NCI-H1694 (cell line): Measurements from ENCODE around the gene RHOBTB3.
"Not testable (repeated sequence)": the region's sequence is repeated elsewhere in the genome, so short reads cannot be mapped to it uniquely, and the experiment has no call there.

Source experiments
- DNase-seq: peaks from one replicate; lab custom pipeline; 2025; lab: John Stamatoyannopoulos, UW

Gene RHOBTB3

DNA sequence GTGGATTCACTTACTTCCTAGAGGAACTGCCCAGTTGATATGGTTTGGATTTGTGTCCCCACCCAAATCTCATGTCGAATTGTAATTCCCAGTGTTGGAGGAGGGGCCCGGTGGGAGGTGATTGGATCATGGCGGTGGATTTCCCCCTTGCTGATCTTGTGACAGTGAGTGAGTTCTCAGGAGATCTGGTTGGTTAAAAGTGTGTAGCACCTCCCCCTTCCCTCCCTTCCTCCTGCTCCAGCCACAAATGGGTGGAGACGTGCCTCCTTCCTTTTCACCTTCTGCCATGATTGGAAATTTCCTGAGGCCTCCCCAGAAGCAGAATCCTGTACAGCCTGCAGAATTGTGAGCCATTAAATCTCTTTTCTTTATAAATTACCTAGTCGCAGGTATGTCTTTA lies 17.9 kb upstream of the RHOBTB3 start:
- DNase-seq: not testable (repeated sequence)

DNA sequence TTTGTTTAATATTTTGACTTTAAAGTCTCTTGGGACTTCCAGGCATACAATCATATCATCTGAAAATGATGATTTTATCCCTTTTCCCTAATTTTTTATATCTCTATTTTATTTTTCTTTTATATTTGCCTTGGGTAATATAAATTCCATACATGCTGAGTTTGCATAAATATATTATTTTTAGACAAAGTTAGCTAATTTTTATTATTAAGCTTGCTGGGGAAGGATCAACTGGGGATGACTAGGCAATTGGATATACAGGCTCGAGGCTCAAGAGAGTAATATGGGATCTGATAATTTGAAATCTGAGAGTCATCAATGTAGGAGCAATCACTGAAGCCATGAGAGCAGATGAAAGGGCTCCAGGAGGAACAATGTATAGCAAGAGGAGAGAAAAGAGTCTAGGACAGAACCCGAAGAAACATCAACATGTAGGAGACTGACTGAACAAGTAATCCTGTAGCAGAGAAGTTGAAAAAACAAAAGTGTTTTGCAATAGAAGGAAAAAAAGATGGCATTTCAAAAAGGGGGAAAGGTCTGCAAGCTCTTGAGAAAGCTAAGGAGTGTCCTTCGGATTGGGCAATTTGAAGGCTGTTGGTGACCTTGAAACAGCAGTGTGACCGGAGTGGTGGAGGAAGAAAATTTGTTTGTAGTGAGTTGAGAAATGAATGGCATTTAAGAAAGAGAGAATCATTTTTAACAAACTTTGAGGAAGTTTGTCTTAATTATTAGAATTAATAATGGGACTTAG lies 17.0 kb upstream of the RHOBTB3 start:
- no peak for DNase-seq

- DNase-seq: no peak
Observed at GRCh38 chr5:95715799-95716461, 15.2 kb upstream of the RHOBTB3 start.

DNA sequence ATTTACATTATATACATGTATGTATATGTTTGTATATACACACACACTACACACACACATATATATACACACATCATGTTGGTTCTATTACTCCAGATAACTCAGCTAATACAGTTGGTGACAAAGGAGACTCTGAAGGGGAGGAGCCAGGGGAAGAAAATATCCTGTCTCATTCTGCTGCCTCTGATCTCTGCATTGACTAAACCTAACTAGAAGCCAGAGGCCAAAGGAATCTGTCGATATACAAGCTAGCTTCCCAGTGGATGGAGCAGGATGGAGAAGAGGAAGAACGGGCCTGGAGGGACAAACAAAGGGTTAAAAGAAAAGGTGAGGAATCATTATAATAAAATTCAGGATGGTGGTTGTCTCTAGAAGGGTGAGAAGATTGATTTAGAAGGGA lies 13.7 kb upstream of the RHOBTB3 start:
- DNase-seq: no peak

DNA sequence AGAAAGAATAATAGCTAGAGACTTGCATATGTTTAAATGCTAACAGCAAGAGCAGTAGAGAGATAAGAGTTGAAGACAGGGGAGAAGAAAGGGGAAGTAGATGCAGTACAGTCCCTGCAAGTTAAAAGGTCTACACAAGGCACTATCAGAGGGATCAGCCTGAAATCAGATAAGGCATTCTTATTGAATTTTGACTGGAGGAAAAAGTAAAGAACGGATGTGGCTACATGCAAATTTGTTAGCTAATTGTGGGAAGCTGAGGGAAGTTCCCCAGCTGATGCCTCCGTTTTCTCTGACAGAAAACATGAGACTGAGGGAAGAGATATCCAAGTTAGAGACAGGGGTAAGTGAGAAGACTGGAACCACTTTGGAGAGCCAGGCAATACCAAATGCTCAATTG lies 12.9 kb upstream of the RHOBTB3 start:
- DNase-seq: no peak

DNA sequence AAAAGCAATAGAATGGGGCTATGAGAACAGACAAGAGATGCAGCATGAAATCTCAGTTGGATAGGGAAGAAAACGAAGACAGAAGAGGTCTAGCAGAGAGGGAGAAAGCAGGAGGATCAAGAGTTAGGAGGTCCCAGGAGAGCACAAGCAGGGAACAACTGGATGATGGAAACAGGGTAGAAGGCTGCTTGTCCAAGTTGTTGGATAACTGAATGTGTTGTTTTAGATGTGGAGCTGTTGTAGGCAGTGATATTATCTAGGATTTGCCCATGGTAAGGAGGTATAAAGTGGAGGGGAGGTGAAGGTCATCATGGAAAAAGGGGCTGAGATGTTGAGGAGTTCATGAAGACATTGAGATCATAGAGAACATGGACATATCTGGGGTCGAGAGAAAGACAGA lies 12.4 kb upstream of the RHOBTB3 start:
- DNase-seq: no peak

GRCh38 chr5:95720094-95720786 lies 10.9 kb upstream of the RHOBTB3 start:
- no peak for DNase-seq

- DNase-seq: no peak
Observed at GRCh38 chr5:95721582-95722295, 9.4 kb upstream of the RHOBTB3 start.

DNA sequence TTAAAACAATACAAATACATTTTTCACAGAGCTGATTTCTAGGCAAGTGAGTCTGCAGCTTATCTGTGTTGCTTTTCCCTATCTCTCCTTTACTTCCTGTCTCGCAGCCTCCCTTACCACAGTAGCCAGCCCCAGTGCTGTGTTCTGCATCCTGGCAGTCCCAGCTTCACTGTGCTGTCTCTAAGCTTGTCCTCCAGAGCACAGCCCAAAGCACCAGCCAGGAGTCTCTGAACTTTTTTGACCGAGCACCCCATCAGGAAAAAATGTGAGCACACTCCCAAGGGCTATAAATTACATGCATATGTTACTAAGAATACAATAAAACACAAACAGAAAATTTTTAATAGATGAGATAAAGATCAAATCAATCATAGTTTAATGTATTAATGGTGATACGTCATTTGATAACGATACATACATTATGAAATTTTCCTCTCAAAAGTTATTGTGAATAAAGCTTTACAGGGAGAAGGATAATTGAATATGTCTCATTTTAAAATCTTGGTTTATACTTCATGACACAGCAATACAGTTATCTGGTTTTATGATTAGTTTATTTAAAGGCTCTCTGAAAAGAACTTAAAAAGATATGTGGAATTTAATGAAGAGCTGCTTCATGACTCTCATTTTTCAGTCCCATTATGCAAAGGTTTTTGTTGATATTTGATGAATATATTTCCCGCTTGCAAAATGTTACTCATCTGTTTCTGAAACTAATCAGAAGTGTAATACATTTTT lies 7.3 kb upstream of the RHOBTB3 start:
- DNase-seq: no peak

- no peak for DNase-seq
Observed at GRCh38 chr5:95725071-95725820, 5.9 kb upstream of the RHOBTB3 start.

DNA sequence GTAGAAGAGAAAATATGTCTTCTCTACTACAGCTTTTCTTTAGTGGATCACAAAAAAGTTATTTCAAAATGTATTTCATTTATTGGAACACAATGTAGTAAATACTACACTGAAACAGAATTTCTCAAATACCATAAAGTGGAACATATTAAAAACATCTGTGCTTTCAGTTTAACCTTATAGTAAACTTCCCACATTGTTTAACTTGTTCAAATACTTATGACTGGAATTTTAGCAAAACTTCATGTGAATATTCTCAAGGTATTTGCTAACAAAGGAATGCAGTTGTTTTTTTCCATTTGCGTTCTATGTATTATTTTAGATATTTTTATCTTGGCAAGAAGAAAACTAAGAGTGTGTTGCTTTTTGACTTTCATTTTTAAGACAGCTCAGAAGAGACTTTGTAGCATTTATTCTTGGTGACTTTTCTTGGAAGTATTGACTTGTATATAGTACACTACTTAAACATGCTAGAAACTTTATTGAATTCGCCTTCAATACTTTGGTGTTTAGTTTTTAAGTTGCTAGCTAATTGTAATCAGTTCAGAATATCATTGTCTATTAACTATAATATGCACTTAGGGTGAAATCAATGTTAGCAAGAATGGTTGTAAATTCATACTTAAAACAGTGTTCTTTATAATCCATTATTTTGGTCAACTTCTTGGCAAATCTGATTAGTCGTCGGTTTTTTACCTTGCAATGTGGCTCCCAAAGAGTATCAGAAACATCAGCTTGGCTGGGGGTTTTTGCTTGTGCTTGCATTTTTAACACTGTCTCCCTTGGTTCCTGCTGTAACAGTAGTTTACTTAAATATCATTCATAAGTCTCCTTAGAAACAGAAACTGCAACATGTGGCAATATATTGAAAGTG lies 5.0 kb upstream of the RHOBTB3 start:
- no peak for DNase-seq

GRCh38 chr5:95726811-95727763 lies 4.0 kb upstream of the RHOBTB3 start:
- no peak for DNase-seq

GRCh38 chr5:95727764-95728191 lies 3.4 kb upstream of the RHOBTB3 start:
- DNase-seq: no peak

DNA sequence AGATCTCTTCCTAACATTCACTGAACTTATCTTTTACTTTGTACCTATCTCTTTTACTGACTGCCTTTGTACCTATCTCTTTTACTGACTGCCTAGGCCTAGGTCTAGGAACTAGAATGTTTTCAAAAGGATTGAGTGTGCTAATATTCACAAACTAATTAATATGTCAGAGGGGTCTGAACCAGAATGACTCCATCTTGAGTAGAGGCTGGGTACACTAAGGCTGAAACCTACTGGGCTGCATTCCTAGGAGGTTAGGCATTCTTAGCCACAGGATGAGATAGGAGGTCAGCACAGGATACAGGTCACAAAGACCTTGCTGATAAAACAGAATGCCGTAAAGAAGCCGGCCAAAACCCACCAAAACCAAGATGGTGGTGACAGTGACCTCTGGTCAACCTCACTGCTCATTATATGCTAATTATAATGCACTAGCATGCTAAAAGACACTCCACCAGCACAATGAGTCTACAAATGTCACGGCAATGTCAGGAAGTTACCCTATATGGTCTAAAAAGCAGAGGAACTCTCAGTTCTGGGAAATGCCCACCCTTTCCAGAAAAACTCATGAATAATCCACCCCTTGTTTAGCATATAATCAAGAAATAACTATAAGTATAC lies 2.5 kb upstream of the RHOBTB3 start:
- DNase-seq: no peak

DNA sequence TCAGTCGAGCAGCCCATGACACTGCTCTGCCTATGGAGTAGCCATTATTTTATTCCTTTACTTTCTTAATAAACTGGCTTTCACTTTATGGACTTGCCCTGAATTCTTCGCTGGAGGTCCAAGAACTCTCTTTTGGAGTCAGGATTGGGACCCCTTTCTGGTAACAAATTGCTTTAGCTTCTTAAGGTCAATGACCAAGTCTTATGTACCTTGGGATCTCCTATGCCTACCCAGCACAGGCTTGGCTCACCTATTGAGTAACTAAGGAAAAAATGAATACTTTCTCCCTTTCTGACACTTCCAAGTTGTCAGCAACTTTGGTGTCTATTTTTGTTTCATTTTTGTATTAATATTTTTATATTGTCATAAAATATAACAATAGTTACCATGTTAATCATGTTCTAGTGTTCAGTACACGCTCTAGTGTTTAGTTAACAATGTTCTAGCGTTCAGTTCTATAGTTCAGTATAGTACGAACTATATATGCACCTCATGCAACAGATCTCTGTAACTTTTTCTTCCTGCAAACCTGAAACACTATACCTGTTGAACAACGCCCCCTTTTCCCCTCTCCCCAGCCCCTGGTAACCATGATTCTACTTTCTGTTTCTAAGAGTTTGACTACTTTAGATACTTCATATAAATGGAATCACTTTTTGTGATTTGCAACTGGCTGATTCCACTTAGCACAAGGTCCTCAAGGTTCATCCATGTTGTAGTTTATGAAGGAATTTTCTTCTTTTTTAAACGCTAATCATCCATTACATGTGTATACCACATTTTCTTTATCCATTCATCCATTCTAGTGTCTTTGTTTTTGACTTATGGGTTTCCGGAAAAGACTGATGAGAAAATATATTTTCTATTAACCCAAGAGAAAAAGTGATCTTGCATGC lies 1.8 kb upstream of the RHOBTB3 start:
- no peak for DNase-seq

DNA sequence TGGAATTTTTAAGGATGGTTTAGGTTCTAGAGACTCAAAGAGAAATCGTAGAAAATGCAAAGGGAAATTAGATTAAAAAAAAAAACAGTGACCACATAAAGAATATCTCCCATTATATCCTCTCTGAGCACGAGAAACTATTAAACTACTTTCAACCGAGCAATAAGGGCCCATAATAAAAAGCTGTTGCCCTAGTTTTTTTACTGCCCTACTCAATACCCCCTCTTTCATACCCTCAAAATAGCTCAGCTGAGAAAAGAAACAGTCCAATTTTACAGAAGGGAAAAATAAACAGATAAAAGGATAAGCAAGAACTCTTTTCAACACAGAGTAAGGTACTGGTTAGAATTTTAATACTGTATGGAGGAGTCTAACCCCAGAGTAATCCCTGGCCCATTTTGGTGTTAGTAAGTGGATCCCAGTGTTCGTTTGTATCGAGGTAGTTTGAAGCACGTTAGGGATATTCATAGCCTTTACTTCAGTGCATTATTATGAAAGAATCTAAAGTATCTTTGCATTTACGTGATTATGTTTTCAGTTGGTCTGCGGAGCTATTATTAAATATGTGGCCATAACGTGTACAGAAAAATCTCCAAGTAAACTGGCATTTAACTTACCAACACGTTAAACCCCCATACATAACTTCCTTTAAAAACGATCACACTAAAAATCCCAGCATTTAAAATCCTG lies 980 bp upstream of the RHOBTB3 start:
- no peak for DNase-seq
